NCI-H146 treated with DMSO at 0.1 percent for 48 hours (cell line): ENCODE data around the gene LRRC72.
"Not testable (repeated sequence)": the region's sequence is repeated elsewhere in the genome, so short reads cannot be mapped to it uniquely, and the experiment has no call there.

Experiments used
- DNase-seq: peaks from one replicate; lab custom pipeline; 2025; ENCODE audit not compliant: unreplicated experiment; lab: John Stamatoyannopoulos, UW

LRRC72 gene

DNA sequence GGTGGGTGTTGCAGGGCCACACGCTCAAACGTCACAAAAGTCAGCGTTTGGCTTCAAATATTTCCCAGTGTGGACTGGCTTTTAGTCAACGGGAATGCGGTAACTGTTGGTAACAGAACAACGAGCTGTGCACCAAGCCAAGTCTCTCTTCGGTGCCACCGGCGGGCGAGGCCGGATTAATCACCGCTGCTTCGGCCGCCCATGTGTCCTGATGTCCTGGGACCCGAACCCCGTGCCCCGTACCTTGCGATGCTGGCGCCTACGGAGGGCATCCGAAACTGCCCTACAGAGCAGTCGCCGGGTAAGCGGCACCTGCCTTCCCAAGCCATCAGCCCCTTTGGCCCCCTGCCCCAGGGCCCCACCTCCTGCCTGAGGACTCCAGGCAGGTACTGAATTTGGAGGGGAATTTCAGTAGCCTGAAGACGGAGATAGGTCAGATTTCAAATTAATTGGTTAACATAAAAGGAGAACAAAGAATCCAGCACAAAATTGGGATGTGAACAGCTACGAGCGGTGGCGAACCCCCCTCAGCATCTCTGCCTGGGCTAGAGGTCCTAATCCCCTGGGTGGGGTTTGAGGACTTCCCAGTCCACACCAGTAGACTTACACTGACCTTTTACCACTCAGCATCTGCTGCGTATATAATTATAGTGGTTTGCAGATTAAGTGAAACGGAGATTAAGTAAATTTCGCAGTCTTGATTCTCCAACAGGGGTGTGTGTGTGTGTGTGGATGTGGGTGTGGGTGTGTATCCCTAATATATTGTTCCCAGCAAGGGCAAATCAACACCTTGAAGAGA, at the start of gene LRRC72:
Gene LRRC72 (plus strand): TSS at position 84 of the 799 bp plus-strand sequence. CDS start 128 bp downstream, at position 212.
- DNase-seq = no peak

DNA sequence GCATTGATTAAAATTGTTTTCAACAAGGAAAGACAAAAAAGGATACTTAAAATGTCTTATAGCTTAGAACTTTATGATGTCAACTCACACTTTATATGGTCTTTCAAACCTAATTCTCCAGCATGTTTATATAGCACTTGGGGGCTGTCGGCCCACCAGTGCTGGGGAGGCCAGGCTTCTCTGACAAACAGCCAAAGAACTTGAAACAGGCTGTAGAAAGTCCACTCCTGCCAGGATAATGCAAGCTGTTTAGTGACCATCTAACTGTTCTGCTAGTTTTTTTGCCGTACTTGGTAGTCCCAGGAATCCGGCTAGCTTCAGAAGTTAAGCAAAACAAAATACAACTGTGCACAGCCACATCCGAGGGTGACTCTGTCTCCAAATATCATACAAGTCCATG, 47.5 kb upstream of the LRRC72 start:
- DNase-seq = no peak

DNA sequence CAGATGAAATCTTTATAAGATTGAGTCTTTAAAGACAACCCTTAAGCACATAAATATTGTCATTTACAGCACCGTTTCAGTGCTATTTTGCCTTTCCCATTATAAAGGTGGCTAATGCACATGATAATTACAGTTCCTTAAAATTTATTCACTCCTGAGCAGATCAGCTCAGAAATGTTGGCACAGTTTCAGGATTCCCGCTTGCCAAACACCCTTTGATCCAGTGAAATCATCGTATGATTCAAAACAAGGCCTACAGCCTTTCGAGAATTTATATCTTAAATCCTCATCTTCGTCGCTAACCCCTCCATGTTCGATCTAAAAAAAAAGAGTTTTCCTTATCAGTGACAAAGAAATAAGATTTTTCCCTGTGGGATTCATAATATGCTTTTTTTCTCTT, 47.0 kb upstream of the LRRC72 start:
- DNase-seq = no peak

DNA sequence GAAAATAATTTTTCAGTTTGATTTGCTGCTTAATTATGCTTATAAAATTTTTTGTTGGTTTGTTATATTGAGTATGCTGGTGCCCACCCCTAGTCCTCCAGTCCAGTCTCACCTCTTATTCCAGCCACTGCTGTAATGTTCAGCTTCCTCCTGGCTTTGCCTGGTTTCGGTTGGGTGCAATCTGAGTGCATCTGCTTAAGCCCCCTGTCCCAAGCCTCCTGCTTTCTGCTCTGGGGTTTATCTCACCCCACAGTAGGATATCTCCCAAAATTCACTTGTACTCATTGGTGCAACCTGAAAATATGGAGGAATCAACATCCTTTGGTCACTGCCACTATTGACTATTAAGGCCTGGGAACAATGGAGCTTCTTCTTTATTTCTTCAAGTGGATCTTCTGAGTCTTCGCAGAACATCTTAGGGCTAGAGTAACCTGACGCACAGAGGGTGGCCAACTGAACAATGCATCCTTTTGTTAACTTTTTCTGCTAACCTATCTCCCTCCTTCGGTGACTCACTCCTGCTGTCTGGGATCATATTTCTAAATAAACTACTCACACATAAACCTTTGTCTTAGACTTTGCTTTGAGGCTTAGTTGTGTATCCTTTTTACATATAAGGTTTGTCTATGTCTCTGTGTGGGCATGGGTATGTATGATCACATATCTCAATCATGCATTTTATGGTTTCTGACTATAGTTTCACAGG, 42.0 kb upstream of the LRRC72 start:
- peak; percentile 24 for DNase-seq

DNA sequence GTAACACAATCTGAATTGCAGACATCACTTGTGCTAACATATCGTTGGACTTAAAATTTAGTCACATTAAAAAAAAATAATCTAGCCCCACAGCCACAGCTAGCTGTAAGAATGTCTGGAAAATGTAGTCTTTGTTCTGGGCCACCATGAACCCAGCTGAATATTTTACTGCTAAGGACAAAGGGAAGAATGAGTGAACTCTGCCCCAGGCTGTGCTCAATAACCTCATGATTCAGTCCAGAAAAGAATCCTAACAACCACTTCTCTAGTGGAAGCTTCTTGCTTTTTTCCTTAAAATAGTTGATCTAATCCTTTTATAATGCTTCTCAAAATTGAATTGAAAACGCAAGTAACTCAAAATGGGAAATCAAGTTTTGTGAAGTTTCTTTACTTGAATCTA, 35.5 kb upstream of the LRRC72 start:
- no peak for DNase-seq

DNA sequence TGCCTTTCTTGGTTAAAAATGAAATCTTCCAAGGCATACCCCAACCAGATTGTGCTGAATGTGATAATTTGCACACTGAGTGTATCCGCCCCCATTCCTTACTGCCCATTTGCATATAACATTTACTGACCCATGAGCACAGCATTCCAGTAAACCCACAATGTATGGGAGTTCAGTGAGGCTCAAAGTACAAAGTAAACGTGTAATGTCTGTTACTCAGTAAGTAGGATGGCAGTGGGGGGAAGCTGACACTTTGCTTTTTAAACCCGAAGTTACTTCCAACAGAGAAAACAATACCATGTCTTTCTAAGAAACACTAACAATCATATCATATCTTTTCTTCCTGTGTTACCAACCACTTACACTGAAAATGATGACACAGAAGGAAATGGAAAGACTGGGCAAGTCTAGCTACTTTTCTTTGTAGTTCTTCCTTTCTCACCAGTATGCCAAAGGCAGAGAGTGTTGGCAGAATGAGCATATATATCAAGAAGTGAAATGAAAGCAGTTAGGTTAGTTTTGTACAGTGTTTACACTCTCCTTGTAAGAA, 34.0 kb upstream of the LRRC72 start:
- DNase-seq = no peak

DNA sequence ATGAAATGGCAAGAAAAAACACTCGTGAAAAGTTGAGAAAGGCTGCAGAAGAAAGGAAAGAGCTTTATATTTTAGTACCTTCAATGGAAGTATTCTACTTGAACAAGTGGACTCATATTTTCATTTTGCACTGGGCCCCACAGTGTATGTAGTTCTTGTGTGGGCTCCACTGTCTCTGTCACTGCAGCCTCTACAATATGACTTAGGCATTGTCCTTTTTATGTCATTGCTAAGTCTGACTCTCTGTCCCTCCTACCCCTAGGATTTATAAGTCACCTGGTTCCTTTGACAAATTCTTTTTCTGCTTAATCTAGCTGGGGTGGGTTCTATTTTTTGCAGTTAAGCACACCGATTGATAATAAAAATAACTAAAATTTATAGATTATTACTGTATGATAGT, 33.4 kb upstream of the LRRC72 start:
- no peak for DNase-seq

DNA sequence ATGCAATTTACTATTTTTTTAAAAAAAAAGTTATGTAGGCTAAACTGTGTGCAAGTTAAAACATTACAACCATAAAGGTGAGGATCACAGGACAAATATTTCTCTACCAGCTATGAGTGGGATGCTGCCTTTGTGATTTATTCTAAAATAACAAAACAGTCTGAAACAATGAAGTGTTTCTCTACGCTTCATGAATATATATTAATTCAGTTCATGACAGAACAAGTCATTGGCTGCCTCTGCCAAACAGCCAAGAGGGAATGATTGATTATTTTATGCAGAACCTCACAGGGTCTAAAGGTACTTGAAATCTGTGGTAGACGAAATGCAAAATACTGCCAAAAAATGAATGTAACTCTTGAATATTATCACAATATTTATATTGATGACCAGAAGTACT, 32.1 kb upstream of the LRRC72 start:
- no peak for DNase-seq

DNA sequence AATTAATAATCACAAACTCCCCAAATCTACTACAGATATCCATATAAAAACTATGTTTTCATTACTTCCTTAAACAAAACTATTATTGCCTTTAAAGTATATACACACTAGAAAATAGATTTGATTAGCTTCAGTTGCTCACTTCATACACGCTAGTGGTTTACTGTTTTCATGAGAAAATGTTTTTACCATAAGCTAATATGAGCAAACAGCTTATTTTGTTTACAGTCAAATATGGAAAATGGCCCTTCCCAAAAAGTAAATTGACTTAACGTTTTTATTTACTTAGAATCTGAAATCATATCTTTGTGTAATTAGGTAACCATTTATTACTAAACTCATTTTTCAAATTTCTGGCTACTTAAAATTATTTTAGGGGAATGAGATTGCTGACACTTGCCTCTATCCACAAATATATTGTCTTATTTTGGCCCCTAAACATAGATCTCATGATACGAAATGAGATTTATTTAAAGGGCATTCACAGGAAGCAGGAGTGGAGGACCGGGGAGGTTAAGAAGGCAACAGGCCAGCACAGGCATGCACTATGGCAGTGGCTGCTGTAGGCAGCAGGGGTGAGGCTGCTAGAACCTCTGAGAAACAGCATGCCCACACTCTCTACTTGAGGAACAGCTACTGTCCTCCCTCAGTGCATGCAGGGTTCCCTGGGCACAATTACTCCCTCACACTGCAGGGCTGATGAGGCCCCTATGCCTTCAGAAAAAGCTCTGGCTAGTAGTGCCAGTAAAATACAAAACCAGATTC, 31.5 kb upstream of the LRRC72 start:
- DNase-seq = no peak

DNA sequence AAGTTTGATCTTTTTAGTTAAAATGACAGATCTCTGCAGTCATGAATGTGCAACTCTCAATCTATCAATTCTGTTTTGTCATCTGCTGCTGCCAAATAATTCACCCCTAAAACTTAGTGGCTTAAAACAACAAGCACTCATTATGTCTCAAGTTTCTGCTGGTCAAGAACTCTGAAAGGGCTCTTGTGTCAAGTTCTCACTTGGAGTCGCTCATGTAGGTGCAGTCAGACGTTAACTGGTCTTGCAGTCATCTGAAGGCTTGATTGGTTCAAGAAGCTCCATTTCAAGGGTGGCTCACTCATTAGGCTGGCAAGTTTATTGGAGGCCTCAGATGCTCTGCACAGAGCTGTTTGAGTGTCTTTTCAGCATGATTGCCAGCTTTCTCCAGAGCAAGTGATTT, 28.5 kb upstream of the LRRC72 start:
- DNase-seq = no peak

DNA sequence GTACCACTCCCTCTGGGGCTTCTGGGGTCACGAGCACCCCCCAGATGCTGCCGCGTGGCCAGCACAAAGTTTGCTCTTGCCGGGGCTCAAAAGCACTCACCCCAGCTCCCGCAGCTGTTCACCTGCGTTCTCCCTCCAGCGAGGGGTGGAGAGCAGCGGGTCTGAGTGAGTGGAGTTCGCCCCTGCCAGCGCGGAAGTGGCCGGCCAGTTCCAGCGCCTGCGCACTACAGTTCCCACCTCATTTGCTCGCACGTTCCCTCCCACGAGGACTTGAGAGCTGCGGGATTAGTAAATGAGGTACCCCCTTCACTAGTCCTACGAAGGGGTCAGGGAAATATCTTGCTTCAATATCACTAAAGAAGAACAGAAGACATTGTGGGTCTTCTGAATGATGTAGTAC, 24.3 kb upstream of the LRRC72 start:
- no peak for DNase-seq

DNA sequence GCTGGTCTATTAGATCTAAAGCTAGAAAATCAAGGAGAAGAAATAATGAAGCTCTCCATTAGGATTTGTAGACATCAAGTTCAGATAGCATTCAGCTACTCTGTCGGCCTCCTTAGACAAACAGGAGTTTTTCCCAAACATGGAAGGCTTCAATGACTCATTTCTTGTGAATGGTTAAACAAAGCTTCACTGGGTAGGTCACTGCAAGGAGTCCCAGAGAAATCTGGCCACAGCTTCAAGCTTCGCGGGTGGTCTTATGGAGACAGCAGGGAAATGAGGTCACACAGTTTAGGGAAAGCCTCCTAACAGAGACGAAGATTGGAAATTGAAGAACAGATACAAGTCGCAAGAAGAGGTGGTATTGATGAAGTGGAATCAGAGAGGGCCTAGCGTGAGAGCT, 22.6 kb upstream of the LRRC72 start:
- no peak for DNase-seq

DNA sequence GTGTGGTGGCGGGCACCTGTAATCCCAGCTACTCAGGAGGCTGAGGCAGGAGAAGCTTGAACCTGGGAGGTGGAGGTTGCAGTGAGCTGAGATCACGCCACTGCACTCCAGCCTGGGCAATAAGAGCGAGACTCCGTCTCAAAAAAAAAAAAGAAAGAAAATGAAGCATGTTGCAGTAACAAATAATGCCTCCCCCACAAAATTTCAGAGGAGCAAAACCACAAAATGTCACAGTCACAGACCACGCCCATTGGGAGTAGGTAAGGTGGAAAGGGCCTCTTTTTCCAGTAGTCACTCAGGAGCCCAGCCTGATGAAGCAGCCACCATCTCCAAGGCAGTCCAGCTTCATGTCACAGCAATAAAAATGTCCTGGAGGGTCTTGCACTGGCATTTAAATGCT, 20.2 kb upstream of the LRRC72 start:
- DNase-seq = not testable (repeated sequence)

DNA sequence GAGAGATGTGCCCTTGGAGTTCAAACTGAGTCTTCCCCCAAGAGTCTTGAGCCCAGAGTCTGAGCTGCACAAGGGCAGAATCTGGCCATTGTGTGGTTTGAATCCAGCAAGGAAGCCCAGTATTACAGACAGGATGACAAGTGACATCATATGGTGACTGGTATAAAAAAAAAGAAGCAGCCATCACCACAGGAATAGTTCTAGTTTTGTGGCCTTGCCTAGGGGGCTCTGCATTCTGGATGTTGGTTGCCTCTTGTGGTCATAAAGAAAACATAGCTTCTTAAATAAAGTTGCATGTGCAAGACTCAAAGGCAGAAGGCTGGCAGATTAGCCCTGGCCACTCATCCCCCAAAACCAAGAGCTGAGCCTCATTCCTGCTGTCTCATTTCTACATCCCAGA, 16.8 kb upstream of the LRRC72 start:
- no peak for DNase-seq

DNA sequence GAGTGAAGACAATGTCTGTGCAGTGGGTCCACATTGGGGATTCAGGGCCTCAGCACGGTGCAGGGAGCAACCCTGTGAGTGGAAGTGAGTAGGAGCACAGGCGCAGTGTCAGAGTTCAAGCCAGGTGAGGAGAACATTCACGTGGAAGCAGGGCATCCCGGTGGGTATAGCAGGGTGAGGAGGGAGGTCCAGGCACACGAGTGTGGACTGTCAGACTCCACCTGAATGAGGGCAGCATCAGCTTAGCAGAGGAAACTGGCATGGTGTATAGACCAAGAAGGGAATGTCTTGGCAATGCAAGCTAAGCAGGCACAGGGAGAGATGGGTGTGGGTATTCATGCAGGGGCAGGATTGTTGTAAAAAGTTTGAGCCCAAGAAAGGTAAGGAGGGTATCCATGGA, 15.3 kb upstream of the LRRC72 start:
- no peak for DNase-seq

DNA sequence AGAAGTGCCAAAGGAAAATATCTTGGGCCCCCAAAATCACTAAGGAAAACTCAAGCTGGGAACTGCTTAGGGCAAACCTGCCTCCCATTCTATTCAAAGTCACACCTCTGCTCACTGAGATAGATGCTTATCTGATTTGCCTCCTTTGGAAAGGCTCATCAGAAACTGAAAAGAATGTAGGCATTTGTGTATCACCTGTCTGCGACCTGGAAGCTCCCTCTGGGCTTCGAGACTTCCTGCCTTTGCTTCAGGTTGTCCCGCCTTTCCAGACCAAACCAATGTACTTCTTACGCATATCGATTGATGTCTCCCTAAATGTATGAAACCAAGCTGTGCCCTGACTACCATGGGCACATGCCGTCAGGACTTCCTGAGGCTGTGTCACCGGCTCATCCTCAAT, 14.5 kb upstream of the LRRC72 start:
- DNase-seq = no peak

DNA sequence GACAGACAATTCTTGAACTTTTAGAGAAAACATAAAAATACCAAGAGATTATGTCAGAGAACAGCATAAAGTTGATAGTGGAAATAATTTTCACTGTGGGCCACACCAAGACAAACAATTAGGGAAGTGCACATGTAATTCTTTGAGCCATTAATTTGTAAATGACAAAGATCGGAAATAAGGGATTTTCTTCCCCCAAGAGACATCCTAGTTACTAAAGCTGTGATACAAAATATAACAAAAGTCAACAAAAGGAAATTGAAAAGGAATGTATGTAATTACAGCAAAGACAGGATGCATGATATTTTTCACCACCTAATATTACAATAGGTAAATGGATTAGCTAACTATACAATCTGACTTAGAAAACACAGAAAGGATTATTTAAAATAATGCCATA, 12.4 kb upstream of the LRRC72 start:
- DNase-seq = no peak

DNA sequence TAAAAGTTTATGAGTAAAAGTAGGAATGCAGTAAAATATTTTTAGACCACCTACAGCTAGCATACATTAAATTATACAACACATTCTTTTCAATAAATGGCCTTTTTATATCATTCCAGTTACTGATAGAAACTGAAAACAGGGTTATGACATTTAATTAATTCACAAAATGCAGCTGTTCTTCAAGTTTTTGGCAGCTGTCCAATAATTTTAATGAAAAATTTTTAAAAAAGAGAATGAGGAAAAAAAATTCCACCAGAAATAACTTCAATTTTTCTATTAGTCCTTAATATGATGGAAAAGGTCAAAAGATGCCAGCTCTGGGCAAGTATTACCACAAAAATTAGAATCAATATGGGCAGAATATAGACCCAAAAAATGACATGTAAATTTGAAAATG, 11.9 kb upstream of the LRRC72 start:
- DNase-seq = no peak

DNA sequence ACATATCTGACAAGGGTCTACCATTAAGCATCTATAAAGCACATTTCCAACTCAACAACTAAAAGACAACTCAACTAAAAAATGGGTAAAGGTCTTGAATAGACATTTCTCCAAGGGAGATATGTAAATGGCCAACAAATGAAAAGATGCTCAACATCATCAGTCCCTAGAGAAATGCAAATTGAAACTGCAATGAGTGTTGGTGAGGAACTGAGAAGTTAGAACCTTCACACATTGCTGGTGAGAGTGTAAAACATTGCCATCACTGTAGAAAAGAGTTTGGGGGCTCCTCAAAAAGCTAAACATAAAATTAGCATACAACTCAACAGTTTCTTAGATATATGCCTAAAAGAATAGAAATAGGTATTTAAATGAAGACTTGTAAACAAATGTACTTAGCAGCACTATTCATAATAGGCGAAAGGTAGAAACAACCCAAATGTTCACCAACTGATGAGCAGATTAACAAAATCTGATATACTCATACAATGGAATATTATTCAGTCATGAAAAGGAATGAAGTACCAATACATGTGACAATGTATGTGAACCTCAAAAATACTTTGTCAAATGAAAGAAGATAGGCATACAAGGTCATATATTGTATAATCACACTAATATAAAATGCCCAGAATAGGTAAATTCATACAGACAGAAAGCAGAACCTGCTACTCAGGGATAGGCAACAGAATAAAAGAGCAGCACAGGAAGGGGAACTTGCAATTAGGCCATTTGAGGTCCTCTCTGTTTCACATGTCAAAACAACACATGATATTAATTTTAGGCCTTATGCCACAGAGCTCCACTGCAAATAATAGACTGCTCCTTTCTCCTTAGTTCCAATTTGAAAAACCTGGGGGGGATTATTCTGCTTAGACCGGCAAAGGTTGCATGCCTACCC, 10.6 kb upstream of the LRRC72 start:
- DNase-seq = no peak

DNA sequence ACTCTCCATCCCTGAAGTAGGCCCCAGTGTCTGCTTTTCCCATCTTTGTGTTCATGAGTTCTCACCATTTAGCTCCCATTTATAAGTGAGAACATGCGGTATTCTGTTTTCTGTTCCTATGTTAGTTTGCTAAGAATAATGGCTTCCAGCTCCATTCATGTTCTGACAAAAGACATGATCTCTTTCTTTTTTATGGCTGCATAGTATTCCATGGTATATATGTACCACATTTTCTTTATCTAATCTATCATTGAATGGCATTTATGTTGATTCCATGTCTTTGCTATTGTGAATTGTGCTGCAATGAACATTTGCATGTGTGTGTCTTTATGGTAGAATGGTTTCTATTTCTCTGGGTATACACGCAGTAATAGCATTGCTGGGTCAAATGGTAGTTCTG, 6.6 kb upstream of the LRRC72 start:
- DNase-seq = not testable (repeated sequence)

DNA sequence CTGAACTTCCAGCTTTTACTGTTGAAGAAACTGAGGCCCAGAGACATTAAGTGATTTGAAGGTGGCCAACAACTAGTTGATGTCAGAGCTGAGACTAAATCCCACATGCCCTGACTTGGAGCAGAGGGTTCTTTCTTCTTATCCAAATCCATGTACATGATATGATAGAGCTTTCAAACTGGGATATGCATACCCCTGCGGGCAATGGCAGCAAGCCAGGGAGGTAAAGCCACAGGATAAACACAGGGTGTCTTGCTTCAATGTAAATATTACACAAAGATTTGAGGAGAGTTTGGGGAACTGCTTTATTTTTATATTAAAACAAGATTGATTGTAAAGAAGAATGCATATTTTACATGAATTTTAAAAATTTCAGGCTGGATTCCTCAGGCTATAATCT, 2.3 kb upstream of the LRRC72 start:
- DNase-seq = no peak
